Hindlimb muscle (tissue), 1 donor: ENCODE measurements around the gene CHRNB2. TPM values are rescaled to one million over a fixed set of nuclear protein-coding genes. Genes with fewer than 3 reads are reported as not detected.
"Not testable (repeated sequence)": the region's sequence is repeated elsewhere in the genome, so short reads cannot be mapped to it uniquely, and the experiment has no call there.

Source experiments
- DNase-seq: peaks from one replicate; pipeline ENCODE4 v3.0.0-alpha.2; 2013
- polyA plus RNA-seq: library from polyadenylated mRNA; unstranded; fragments of 120-200 nt; gene quantifications from one replicate; pipeline ENCODE4 v1.2.1, GENCODE V29; 2013; ENCODE audit not compliant: insufficient read length

CHRNB2 gene, protein sequence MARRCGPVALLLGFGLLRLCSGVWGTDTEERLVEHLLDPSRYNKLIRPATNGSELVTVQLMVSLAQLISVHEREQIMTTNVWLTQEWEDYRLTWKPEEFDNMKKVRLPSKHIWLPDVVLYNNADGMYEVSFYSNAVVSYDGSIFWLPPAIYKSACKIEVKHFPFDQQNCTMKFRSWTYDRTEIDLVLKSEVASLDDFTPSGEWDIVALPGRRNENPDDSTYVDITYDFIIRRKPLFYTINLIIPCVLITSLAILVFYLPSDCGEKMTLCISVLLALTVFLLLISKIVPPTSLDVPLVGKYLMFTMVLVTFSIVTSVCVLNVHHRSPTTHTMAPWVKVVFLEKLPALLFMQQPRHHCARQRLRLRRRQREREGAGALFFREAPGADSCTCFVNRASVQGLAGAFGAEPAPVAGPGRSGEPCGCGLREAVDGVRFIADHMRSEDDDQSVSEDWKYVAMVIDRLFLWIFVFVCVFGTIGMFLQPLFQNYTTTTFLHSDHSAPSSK
- 0.26 TPM for polyA plus RNA-seq

DNA sequence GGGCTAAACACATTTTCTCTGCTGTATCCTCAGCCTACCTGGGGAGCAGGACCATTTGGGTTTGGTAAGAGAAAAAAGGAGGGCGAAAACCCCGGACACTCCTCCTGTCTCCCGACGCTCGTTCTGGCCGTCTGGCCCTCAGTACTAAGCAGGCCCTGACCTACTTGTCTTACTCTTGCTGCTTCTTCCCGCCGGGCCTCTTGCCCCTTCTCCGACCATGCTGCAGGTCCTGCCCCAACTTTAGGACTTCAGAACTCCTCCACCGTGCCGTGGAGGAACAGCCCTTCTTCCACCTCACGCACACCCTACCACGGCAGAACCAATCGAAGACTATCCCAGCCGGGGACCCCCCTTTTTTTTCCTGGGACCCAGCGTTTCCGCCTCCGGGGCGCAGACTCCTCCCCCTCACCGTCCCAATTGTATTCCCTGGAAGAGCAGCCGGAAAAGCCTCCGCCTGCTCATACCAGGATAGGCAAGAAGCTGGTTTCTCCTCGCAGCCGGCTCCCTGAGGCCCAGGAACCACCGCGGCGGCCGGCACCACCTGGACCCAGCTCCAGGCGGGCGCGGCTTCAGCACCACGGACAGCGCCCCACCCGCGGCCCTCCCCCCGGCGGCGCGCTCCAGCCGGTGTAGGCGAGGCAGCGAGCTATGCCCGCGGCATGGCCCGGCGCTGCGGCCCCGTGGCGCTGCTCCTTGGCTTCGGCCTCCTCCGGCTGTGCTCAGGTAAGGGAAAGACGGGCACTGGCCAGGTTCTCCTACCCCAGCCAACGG lies at the start of gene CHRNB2:
Gene CHRNB2, plus strand, starts transcription at position 393 of the 771 bp plus-strand sequence. Its CDS starts 267 bp downstream, at position 660.
- DNase-seq = peak; percentile 52

GRCh38 chr1:154519591-154519991 lies 48.0 kb upstream of the CHRNB2 start:
- no peak for DNase-seq

- DNase-seq = no peak
These were observed 47.2 kb upstream of the CHRNB2 start for GRCh38 chr1:154520333-154520732.

- DNase-seq = no peak
These were observed 45.9 kb upstream of the CHRNB2 start for GRCh38 chr1:154521695-154522094.

GRCh38 chr1:154524881-154525280 lies 42.7 kb upstream of the CHRNB2 start:
- no peak for DNase-seq

DNA sequence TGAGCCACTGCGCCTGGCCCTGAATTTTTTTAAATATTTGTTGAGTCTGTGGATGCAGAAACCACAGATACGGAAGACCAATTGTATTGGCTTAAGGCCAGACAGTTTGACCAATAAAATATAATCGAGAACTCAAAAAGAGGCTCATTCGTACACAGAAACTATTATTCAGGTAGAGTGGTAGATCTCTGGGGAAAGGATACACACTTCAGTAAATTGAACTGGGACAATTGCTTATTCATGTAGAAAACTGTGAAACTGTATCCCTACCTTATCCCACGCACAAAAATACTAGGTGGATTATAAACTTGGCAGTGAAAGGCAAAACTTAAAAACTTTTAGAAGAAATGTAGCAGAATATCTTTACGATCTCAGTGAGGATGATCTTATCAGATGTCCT lies 40.4 kb upstream of the CHRNB2 start:
- no peak for DNase-seq

DNA sequence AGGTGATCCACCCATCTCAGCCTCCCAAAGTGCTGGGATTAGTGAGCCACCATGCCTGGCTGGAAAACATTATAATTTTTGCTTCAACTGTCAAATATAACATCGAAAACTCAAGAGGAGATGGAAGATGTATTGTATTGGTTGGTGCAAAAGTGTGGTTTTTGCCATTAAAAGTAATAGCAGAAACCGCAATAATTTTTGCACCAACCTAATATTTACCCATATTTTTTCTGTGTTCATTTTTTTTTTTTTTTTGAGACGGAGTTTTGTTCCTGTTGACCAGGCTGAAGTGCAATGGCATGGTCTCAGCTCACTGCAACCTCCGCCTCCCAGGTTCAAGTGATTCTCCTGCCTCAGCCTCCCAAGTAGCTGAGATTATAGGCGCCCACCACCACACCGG lies 38.3 kb upstream of the CHRNB2 start:
- DNase-seq = no peak

DNA sequence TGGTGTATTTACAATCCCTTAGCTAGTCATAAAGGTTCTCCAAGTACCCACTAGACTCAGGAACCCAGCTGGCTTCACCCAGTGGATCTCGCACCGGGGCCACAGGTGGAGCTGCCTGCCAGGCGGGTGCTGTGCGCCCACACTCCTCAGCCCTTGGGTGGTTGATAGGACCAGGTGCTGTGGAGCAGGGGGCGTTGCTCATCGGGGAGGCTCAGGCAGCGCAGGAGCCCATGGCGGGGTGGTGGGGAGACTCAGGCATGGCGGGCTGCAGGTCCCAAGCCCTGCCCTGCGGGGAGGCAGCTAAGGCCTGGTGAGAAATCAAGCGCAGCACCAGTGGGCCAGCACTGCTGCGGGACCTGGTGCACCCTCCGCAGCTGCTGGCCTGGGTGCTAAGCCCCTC lies 35.6 kb upstream of the CHRNB2 start:
- not testable (repeated sequence) for DNase-seq

GRCh38 chr1:154533952-154534844 lies 33.4 kb upstream of the CHRNB2 start:
- no peak for DNase-seq

DNA sequence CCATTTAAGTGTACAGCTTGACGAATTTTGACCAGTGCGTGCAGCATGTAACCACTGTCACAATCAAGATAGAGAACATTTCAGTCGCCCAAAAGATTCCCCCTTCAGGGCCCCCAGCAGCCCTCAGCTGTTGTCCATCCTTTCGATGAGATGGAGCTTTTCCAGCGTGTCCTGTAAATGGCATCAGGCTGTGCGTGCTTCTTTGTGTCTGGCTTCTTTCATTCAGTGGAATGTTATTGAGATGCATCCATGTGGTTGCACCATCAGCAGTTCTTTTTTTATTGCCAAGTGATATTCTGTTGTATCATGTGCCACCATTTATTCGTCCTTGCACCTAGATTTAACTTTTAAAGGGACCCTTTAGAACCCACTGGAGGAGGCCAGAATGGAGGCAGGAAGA lies 31.0 kb upstream of the CHRNB2 start:
- no peak for DNase-seq

GRCh38 chr1:154539486-154540483 lies 27.8 kb upstream of the CHRNB2 start:
- DNase-seq = no peak

GRCh38 chr1:154541231-154541630 lies 26.3 kb upstream of the CHRNB2 start:
- no peak for DNase-seq

DNA sequence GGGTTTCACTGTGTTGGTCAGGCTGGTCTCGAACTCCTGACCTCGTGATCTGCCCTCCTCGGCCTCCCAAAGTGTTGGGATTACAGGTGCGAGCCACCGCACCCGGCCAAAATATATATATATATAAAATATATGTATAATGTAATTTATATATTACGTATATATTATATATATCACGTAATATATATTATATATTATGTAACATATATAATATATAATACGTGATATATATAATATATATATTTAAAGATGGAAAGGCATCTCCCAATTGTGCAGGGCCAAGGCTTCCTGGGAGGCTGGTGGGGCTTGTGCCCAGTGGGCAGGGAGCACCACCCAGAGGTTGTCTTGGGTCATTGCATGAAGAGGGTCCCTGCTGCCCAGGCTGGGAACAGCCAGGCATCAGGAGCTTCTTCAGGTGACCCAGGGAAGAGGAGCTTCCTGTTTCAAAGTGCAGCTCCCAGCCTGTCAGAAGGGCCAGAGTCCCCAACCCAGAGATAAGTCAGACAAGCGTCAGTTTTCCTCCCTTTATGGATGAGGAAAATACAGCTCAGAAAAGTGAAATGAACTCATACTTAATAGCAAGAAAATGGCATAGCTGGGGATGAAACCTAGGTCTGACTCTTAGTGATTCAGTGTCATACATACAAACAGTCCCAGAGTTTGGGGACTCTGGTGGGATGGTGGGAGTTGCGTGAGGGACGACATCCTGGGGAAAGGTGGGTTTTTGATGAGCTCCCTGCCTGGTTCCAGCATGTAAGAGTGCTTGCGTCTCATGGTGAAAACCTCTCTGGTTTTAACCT lies 21.1 kb upstream of the CHRNB2 start:
- no peak for DNase-seq

DNA sequence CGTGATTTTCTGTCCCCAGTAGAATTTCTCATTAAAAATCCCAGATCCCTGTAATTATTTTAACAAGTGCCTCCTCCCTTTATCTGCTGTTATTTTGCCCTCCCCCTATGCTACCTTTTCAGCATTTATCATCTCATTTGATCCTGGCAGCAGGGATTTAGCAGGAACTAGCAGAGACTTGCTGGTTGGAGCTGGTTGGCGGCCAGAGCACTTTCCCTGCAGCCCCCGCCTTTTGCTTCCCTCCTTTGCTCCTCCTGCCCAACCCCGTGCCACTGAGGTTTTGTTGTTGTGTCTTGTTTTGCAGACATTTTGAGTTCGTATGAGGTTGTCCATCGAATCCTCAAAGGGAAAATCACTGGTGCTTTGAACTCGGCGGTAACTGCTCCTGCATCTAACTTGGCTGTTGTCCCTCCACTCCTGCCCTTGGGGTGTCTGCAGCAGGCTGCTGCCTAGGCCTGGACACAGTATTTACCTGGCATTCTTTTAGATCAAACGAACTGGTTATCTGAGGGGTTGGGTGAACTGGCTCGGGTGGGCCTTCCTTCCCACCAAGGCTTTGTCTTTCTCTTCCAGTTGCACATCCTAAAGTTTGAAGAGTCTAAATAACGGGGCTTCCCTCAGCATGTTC lies 20.4 kb upstream of the CHRNB2 start:
- DNase-seq = no peak

DNA sequence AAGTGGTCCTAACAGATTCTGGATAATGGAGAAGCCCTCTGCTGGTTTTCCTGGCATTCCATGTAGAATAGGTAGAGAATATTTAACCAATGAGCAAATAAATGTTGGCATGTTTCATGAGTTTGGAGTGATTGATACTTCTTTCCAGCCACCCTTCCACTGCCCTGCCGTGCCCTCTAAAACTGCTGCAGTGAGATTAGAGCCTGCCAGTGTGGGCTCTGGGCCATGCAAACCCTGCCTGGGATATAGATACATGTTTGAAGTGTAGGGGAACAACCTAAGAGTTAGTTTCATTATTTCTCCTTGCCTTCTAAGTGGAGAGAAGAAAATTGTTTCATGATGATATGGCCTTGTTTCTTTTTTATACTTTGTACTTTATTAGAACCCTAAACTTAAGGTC lies 19.6 kb upstream of the CHRNB2 start:
- DNase-seq = no peak

GRCh38 chr1:154549202-154549770 lies 18.3 kb upstream of the CHRNB2 start:
- no peak for DNase-seq

GRCh38 chr1:154550070-154550469 lies 17.5 kb upstream of the CHRNB2 start:
- DNase-seq = no peak

DNA sequence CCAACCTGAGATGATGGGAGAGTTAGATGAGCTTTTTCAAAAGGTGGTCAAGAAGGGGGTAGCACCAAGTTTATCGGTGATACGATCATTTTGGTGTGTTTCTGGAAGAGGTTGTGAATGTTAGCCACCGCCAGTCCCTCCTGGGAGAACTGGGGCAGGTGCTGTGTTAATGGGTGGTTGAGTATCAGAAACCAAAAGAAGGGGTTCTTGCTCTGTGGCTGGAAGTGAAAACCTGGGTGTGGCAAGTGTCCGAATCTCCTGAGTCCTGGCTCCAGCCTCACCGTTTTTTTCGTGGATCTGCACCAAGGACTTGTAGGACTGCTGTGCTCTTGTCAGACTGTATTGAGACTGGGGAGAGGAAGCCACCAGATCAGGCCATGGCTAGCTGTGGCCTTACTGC lies 16.9 kb upstream of the CHRNB2 start:
- no peak for DNase-seq

DNA sequence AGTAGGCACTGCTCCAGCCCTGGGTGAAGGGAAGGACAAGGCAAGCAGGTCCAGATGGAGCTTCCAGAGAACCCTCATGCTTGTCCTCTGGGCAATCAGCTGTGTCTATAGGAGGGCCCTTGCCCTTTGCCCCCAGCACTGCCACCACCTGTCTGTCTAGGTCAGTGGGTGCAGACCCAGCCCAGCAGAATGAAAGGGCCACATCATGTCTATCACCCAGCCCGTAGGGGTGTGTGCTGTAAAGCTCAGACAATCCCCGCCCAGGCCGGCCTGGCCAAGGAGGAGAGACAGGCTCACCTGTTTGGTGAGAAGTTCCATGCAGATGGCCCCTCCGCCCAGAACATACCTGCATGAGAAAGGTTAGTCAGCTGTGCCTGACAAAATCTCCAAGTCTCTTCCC lies 16.1 kb upstream of the CHRNB2 start:
- no peak for DNase-seq

DNA sequence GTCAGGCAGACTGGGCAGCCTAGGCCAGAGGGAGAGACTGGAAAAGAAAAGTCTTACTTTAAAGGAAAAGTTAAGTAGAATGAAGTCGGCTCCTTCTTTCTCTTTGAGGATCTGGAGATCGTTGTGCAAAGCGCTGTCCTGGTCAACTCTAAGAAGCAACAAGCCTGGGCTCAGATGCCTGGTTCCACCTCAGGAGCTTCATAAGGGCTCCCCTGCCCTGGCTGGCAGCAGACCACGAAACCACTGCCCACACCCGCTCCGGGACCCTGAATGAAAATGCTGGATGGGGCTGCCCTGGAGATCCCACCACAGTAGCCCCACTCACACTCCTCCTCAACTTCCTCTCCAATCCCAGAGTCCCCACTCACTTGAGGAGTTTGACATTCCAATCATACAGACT lies 15.5 kb upstream of the CHRNB2 start:
- DNase-seq = no peak
